MM.1S (cell line): ENCODE results near the gene USP32.

Source experiments
- DNase-seq: peaks from one replicate; pipeline ENCODE4 v3.0.0-alpha.2; 2015
- H2AFZ ChIP-seq: fragments of 300-600 bp; sonication (generic); 2 replicates; pipeline ENCODE4 v1.6.0; 2016; ENCODE audit warnings: antibody characterized with exemption, low read length
- H3F3A ChIP-seq: fragments of 300-600 bp; sonication (generic); 2 replicates; pipeline ENCODE4 v1.6.1; 2016; ENCODE audit warnings: mild to moderate bottlenecking, antibody characterized with exemption, low read length, moderate library complexity, mixed read lengths; ENCODE audit not compliant: insufficient read depth
- H3K27ac ChIP-seq: fragments of 300-600 bp; sonication (generic); 2 replicates; pipeline ENCODE4 v1.5.1; 2016; ENCODE audit warnings: mild to moderate bottlenecking, low read length
- H3K27me3 ChIP-seq: fragments of 300-600 bp; sonication (generic); replicated peaks from 2 replicates; pipeline ENCODE4 v1.6.0; 2016; ENCODE audit warnings: low read length; ENCODE audit not compliant: insufficient read depth
- H3K36me3 ChIP-seq: fragments of 300-600 bp; sonication (generic); replicated peaks from 2 replicates; pipeline ENCODE4 v1.6.1; 2016; ENCODE audit warnings: mild to moderate bottlenecking, low read length, mixed read lengths; ENCODE audit not compliant: insufficient read depth
- H3K4me1 ChIP-seq: fragments of 300-600 bp; sonication (generic); 2 replicates; pipeline ENCODE4 v1.6.1; 2016; ENCODE audit warnings: low read length, mixed read lengths
- H3K4me2 ChIP-seq: fragments of 300-600 bp; sonication (generic); 2 replicates; pipeline ENCODE4 v1.6.0; 2016; ENCODE audit warnings: low read depth, low read length
- H3K4me3 ChIP-seq: fragments of 300-600 bp; sonication (generic); 2 replicates; pipeline ENCODE4 v1.5.1; 2016; ENCODE audit warnings: low read length, mixed read lengths
- H3K79me2 ChIP-seq: fragments of 300-600 bp; sonication (generic); 2 replicates; pipeline ENCODE4 v1.6.1; 2016; ENCODE audit warnings: mixed run types, low read length, mixed read lengths
- H3K9ac ChIP-seq: fragments of 300-600 bp; sonication (generic); 2 replicates; pipeline ENCODE4 v1.6.1; 2016; ENCODE audit warnings: low read length, mixed read lengths
- H3K9me2 ChIP-seq: fragments of 300-600 bp; sonication (generic); replicated peaks from 2 replicates; pipeline ENCODE4 v1.6.1; 2016; ENCODE audit warnings: mild to moderate bottlenecking, low read length, mixed read lengths; ENCODE audit not compliant: insufficient read depth
- H3K9me3 ChIP-seq: fragments of 300-600 bp; sonication (generic); replicated peaks from 2 replicates; pipeline ENCODE4 v1.6.1; 2016; ENCODE audit warnings: mild to moderate bottlenecking, low read length, mixed read lengths; ENCODE audit not compliant: insufficient read depth
- H4K20me1 ChIP-seq: fragments of 300-600 bp; sonication (generic); 2 replicates; pipeline ENCODE4 v1.6.1; 2016; ENCODE audit warnings: mild to moderate bottlenecking, low read length, moderate library complexity, mixed read lengths; ENCODE audit not compliant: insufficient read depth
- CTCF ChIP-seq: fragments of 300-600 bp; sonication (generic); IDR thresholded peaks from 2 replicates; pipeline ENCODE4 v1.5.1; 2016; ENCODE audit warnings: antibody characterized with exemption, low read length, mixed read lengths
- EZH2 ChIP-seq: fragments of 300-600 bp; sonication (generic); optimal IDR thresholded peaks from 2 replicates; pipeline ENCODE3; 2017; ENCODE audit warnings: low read depth, mild to moderate bottlenecking, antibody characterized with exemption, low read length, mixed read lengths
- EZH2phosphoT487 ChIP-seq: fragments of 300-600 bp; sonication (generic); IDR thresholded peaks from 2 replicates; pipeline ENCODE4 v1.6.1; 2018; ENCODE audit warnings: antibody characterized with exemption, low read length

Gene USP32

GRCh38 chr17:60269417-60269816 lies 122.5 kb downstream of the USP32 start:
- no peaks in the 10 kb centered on the region for H3K27me3 ChIP-seq
- no peak overlapping the region for H2AFZ ChIP-seq
- H3F3A ChIP-seq = no peaks in the 10 kb centered on the region
- no peaks in the 10 kb centered on the region for H3K4me1 ChIP-seq
- H3K4me3 ChIP-seq = no peak overlapping the region
- no peak for DNase-seq
- H3K9ac ChIP-seq = no peak overlapping the region
- TF ChIP-seq EZH2phosphoT487 = no peak
- no peak for TF ChIP-seq CTCF
- no peak for TF ChIP-seq EZH2
- H3K9me3 ChIP-seq = no peaks in the 10 kb centered on the region
- no peak overlapping the region for H3K27ac ChIP-seq
- no peak overlapping the region for H3K4me2 ChIP-seq
- no peaks in the 10 kb centered on the region for H3K36me3 ChIP-seq
- H3K9me2 ChIP-seq = no peaks in the 10 kb centered on the region
- no peaks in the 10 kb centered on the region for H4K20me1 ChIP-seq
- no peaks in the 10 kb centered on the region for H3K79me2 ChIP-seq

DNA sequence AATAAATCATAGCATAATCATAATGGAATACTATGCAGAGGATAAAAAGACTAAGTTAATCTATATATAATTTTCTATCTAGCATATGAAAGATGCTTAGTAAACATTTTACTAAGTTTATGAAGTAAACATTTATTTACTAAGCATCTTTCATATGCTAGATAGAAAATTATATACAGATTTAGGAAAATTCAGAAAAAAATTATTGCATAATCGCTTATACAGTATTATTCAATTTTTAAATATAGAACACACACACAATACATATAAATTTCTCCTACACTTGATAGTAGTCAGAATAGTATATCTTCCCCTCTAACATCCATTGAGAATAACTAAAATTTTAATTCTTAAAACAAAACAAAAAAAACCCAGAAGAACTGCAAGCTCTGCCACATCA lies 131.4 kb downstream of the USP32 start:
- Histone ChIP-seq H3K4me1 (no peaks in the 10 kb centered on the region), H3K9ac (no peak overlapping the region), H3F3A (no peaks in the 10 kb centered on the region), H3K9me2 (no peaks in the 10 kb centered on the region), H3K4me2 (no peak overlapping the region), H3K27ac (no peak overlapping the region), H3K79me2 (no peaks in the 10 kb centered on the region), H2AFZ (no peak overlapping the region), H4K20me1 (no peaks in the 10 kb centered on the region), H3K27me3 (no peaks in the 10 kb centered on the region), H3K4me3 (no peak overlapping the region), H3K36me3 (no peaks in the 10 kb centered on the region), H3K9me3 (no peaks in the 10 kb centered on the region)
- DNase-seq = no peak
- TF ChIP-seq EZH2 = no peak
- TF ChIP-seq EZH2phosphoT487 = no peak
- no peak for TF ChIP-seq CTCF

DNA sequence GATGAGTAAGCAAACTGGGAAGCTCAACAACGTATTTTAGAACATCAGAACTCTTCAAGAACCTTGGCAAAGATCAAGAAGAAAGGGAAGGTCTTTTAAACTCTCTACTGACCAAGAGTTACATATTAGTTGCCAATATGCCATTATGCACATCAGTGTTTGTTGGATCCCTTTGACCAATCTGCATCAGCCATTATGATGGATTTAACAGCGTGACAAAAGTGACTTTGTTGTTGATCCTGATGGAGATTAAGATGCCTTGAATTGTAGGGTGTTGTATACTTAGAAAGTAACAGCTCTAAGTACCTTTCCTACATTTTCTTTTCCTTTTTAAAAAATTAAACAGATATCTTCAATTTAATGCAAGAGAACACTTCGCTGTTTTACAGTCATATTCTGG lies 133.6 kb downstream of the USP32 start:
- Histone ChIP-seq H3K4me3 (no peak overlapping the region), H2AFZ (no peak overlapping the region), H3F3A (no peaks in the 10 kb centered on the region), H3K27me3 (no peaks in the 10 kb centered on the region), H3K9me3 (no peaks in the 10 kb centered on the region), H3K36me3 (no peaks in the 10 kb centered on the region), H3K27ac (no peak overlapping the region), H3K4me1 (no peaks in the 10 kb centered on the region), H3K9me2 (no peaks in the 10 kb centered on the region), H3K9ac (no peak overlapping the region), H4K20me1 (no peaks in the 10 kb centered on the region), H3K79me2 (no peaks in the 10 kb centered on the region), H3K4me2 (no peak overlapping the region)
- DNase-seq = no peak
- TF ChIP-seq EZH2 (no peak), CTCF (no peak), EZH2phosphoT487 (no peak)
